ENCODE data around the gene METTL1.

Gene METTL1

DNA sequence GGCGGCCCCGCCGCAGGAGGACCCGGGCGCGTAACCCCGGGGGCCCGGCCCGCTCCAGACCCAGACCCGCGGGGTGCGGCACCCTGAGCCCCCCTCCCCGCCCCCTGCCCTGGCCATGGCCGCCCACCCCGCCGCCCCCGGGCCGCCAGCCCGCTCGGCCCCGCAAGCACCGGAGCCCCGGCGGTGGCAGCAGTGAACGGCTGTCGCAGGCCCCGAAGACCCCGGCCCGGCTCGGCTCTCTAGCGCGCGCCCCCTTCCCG lies 16.8 kb downstream of the METTL1 start:
- TF ChIP-seq, protein P1, sequence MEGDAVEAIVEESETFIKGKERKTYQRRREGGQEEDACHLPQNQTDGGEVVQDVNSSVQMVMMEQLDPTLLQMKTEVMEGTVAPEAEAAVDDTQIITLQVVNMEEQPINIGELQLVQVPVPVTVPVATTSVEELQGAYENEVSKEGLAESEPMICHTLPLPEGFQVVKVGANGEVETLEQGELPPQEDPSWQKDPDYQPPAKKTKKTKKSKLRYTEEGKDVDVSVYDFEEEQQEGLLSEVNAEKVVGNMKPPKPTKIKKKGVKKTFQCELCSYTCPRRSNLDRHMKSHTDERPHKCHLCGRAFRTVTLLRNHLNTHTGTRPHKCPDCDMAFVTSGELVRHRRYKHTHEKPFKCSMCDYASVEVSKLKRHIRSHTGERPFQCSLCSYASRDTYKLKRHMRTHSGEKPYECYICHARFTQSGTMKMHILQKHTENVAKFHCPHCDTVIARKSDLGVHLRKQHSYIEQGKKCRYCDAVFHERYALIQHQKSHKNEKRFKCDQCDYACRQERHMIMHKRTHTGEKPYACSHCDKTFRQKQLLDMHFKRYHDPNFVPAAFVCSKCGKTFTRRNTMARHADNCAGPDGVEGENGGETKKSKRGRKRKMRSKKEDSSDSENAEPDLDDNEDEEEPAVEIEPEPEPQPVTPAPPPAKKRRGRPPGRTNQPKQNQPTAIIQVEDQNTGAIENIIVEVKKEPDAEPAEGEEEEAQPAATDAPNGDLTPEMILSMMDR (IDR thresholded peaks at IDR 0.05): no peak
- DNase-seq: no peak
- Mint-ChIP-seq H3K27ac (no peak overlapping the region), H3K36me3 (ENCODE audit: low read depth) (peaks cover 24% of the 10 kb centered on the region), H3K9me3 (no peaks in the 10 kb centered on the region), H3K27me3 (ENCODE audit: low read depth, poor library complexity) (peaks cover 72% of the 10 kb centered on the region), H3K4me3 (no peak overlapping the region), H3K4me1 (peaks cover 52% of the 10 kb centered on the region)

DNA sequence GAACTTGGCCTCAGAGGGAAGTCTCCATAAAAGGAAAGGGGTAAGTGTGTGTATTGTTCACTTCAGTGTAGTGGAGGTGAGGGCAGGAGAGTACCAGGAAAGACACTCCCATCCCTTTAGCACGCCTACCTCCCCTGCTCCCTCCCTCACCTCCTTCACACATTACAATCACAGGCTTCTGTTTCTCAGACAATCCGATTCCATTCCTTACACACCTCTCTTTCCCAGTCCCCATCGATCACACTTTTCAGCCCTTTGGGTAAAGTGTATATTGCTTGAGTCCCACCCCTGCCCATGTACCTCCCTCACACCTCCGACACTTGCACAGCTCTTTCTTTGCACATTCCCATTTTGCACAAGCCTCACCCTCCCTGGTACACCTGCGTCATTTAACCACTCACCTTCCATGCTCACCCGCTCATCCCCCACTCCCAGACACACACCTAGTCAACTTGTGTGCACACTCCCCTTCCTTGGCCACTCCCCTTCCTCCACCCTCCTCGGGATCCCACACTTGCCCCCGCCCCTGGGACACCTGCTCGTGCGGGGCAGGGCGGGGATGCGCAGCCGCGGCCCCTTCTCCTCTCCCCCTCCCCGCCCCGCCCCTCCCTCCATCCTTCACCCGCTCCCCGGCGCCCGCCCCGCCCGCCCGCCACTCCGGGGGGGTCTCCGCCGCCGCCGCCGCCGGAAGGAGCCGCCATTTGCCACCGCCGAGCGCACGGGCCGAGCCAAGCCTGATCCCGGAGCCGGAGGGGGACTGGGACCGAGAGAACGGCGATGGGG lies 17.3 kb downstream of the METTL1 start, which contains the start of gene MARCHF9:
Gene MARCHF9, plus strand, starts transcription at position 693 of the 783 bp plus-strand sequence. CDS start 426 bp downstream, outside the sequence.
- peak within 1 kb of the TSS; percentile 91 for H3K4me3 Mint-ChIP-seq
- no peaks in the 10 kb centered on the region for H3K9me3 Mint-ChIP-seq
- H3K27ac Mint-ChIP-seq: peak within 1 kb of the TSS; percentile 47
- H3K4me1 Mint-ChIP-seq: peaks cover 53% of the 10 kb centered on the region
- TF ChIP-seq, protein P1 (IDR thresholded peaks at IDR 0.05): no peak
- H3K27me3 Mint-ChIP-seq (ENCODE audit: low read depth, poor library complexity): peaks cover 67% of the 10 kb centered on the region
- DNase-seq: peak; percentile 57
- peaks cover 26% of the 10 kb centered on the region for H3K36me3 Mint-ChIP-seq (ENCODE audit: low read depth)

DNA sequence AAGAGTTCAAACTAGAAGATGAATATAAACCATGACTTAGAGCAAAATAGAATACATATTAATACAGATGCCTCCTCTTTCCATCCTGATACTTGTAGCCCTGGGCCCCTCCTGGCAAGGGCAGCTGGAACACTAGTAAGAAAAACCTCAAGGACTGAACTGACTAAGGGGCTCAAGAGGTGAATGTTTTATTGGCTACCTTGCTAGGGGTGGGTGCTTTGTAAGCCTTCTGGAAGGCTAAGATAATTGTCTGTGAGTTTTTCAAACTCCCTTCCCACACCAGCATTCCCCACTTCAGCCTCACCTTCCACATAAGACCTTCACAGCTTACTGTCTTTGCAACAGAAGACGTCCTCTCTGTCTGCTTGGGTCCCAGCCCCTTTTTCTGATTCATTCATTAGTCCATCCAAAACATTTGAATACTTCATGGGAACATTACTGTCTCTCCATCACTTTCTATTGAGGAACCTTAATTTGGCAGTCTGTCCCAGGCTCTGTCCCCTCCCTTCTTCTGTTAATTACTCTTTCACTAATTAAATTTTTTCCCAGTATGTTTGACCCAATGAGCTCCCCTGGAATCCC lies 18.1 kb downstream of the METTL1 start:
- DNase-seq: no peak
- TF ChIP-seq, protein P1 (IDR thresholded peaks at IDR 0.05): no peak
- Mint-ChIP-seq H3K27me3 (ENCODE audit: low read depth, poor library complexity) (peaks cover 60% of the 10 kb centered on the region), H3K36me3 (ENCODE audit: low read depth) (peaks cover 34% of the 10 kb centered on the region), H3K27ac (peak overlapping the region; percentile 47), H3K4me1 (peaks cover 53% of the 10 kb centered on the region), H3K4me3 (peak overlapping the region; percentile 91), H3K9me3 (no peaks in the 10 kb centered on the region)

DNA sequence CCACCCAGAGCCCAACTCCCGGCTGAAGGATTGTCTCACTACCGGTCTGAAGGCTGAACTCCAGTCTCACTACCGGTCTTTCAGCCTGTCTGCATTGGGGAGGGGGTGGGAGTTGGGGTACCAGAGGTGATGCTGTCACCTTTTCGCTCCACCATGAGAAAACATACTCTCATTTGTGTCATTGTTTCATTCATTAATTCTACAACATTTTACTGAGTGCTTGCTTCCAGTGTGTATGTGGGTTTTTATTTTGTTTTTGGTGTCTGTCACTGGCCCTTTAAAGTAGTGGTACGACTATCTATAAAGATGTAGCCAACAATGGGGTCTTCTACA lies 19.3 kb downstream of the METTL1 start:
- Mint-ChIP-seq H3K36me3 (ENCODE audit: low read depth) (peaks cover 40% of the 10 kb centered on the region), H3K4me1 (peaks cover 53% of the 10 kb centered on the region), H3K27me3 (ENCODE audit: low read depth, poor library complexity) (peaks cover 47% of the 10 kb centered on the region), H3K9me3 (no peaks in the 10 kb centered on the region), H3K27ac (no peak overlapping the region), H3K4me3 (peak overlapping the region; percentile 98)
- TF ChIP-seq, protein P1 (IDR thresholded peaks at IDR 0.05): no peak
- no peak for DNase-seq

DNA sequence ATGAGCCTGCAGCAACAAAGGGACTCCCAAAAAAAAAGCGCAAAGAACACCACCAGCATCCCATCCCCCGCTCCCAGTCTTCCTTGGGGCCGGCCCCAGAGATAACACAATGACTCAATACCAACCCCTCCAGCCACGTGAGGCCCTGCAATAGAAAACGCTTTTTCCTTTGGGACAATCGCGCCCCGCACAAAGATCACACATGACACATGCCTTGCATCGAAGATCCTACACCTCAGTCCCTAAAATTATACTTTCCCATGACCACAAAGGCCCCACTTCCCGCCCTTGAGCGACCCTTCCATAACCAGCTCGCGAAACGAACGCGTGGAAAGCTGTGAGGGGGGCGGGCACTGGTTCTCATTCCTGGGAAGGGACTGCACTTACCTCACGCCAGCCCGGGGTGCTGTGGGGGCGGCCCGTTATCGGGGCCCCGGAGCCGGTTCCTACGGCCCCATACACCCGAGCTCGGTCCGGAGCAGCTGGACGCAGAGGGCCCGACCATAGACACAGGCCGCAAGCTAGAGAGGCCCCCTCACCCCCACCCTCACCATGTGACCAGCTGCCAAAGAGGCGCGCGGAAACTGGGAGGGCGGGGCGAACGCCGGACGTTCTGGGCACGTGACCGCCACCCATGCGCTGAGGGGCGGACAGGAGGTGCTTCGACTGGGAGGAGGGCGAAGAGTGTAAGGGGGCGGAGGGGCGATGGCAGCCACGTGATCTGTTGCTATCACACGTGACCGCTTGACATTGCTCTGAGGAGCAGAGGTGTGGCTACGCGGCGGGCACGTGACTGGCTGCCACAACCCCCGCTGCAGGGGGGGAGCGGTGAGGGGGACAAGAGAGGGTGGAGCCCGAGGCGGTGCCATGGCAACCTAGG lies 19.9 kb downstream of the METTL1 start, which contains the start of gene CDK4:
Gene CDK4, minus strand, starts transcription at position 523 of the 880 bp plus-strand sequence. CDS start 593 bp downstream, outside the sequence.
- H3K27ac Mint-ChIP-seq: peak within 1 kb of the TSS; percentile 94
- H3K9me3 Mint-ChIP-seq: no peaks in the 10 kb centered on the region
- H3K4me1 Mint-ChIP-seq: peaks cover 53% of the 10 kb centered on the region
- H3K27me3 Mint-ChIP-seq (ENCODE audit: low read depth, poor library complexity): peaks cover 43% of the 10 kb centered on the region
- peak; percentile 99 for DNase-seq
- peak within 1 kb of the TSS; percentile 98 for H3K4me3 Mint-ChIP-seq
- peaks cover 46% of the 10 kb centered on the region for H3K36me3 Mint-ChIP-seq (ENCODE audit: low read depth)
- TF ChIP-seq, protein P1 (IDR thresholded peaks at IDR 0.05): no peak
